HG03354 (cell line): Measurements from ENCODE around the gene SUMO1.

Source experiments
- ATAC-seq: cut with Tn5 transposase; IDR thresholded peaks from one replicate; pipeline ENCODE4 v1.9.1; 2021; ENCODE audit warnings: mild to moderate bottlenecking; ENCODE audit not compliant: unreplicated experiment, poor library complexity, severe bottlenecking

Gene SUMO1

GRCh38 chr2:202201220-202202160 is 36.9 kb downstream of the SUMO1 start:
- no peak for ATAC-seq

GRCh38 chr2:202196727-202197126 is 41.7 kb downstream of the SUMO1 start:
- no peak for ATAC-seq

GRCh38 chr2:202194418-202194817 is 44.0 kb downstream of the SUMO1 start:
- no peak for ATAC-seq

GRCh38 chr2:202193881-202194353 is 44.5 kb downstream of the SUMO1 start:
- ATAC-seq: no peak

GRCh38 chr2:202193305-202193704 is 45.1 kb downstream of the SUMO1 start:
- no peak for ATAC-seq

- no peak for ATAC-seq
These were observed 50.8 kb downstream of the SUMO1 start for GRCh38 chr2:202187570-202187969.

GRCh38 chr2:202186641-202187202 is 51.7 kb downstream of the SUMO1 start:
- no peak for ATAC-seq

GRCh38 chr2:202185156-202185555 is 53.2 kb downstream of the SUMO1 start:
- ATAC-seq: no peak

GRCh38 chr2:202184557-202184956 is 53.8 kb downstream of the SUMO1 start:
- ATAC-seq: no peak

GRCh38 chr2:202178346-202178958 is 59.9 kb downstream of the SUMO1 start:
- ATAC-seq: peak; percentile 54

- no peak for ATAC-seq
These were observed 65.8 kb downstream of the SUMO1 start for GRCh38 chr2:202172439-202173211.

- ATAC-seq: no peak
These were observed 67.1 kb downstream of the SUMO1 start for GRCh38 chr2:202171241-202171825.

- no peak for ATAC-seq
These were observed 68.5 kb downstream of the SUMO1 start for GRCh38 chr2:202169832-202170424.

- no peak for ATAC-seq
These were observed 69.3 kb downstream of the SUMO1 start for GRCh38 chr2:202169131-202169530.

GRCh38 chr2:202165945-202166344 is 72.5 kb downstream of the SUMO1 start:
- ATAC-seq: no peak

GRCh38 chr2:202165208-202165607 is 73.2 kb downstream of the SUMO1 start:
- no peak for ATAC-seq

GRCh38 chr2:202164411-202164810 is 74.0 kb downstream of the SUMO1 start:
- ATAC-seq: no peak

- no peak for ATAC-seq
These were observed 77.1 kb downstream of the SUMO1 start for GRCh38 chr2:202161151-202161835.

GRCh38 chr2:202158796-202159195 is 79.6 kb downstream of the SUMO1 start:
- ATAC-seq: no peak
